ENCODE results near the gene ZSCAN5B.
"Not testable (repeated sequence)": the region's sequence is repeated elsewhere in the genome, so short reads cannot be mapped to it uniquely, and the experiment has no call there.

GRCh38 chr19:56148955-56149655 lies 48.5 kb downstream of the ZSCAN5B start:
- TF ChIP-seq CTCF, POLR2A (IDR thresholded peaks at IDR 0.05): not testable (repeated sequence)
